ENCODE data around the gene ODAM. TPM values are rescaled to one million over a fixed set of nuclear protein-coding genes. Genes with fewer than 3 reads are reported as not detected.

ODAM gene
- total RNA-seq: under 1 TPM in 1 of 8 experiments, not detected in 7; 0.40 TPM

- 9 to 92% (median 51%) methylated on average over 1 of the region's 1 CpG for WGBS, 10 experiments
- in situ Hi-C loops (cut with MboI; ENCODE audit: low pct_unique_long_range_greater_than_20kb in 2 of 9, low sequenced_read_pairs in 9 of 9, unreplicated experiment in 9 of 9): loop anchor here in 3 of 9 experiments (25.0 kb wide), 3 partner anchors 283 to 508 kb away; no protein-coding TSS in a partner anchor
- Histone ChIP-seq H3K4me1 (replicated peaks in 1 of 2) (no peaks in the 10 kb centered on the region), H3K27ac (no peak within 1 kb of the TSS), H3K4me3 (no peak within 1 kb of the TSS)
- no peak for ATAC-seq (replicated peaks in 6 of 8)
Measured at GRCh38 chr4:70195425-70195824, at the start of gene ODAM. TSS of gene ODAM (plus strand) at chr4:70195725. CDS start at chr4:70196544, 819 bp downstream.

- no peak overlapping the region for H3K27ac ChIP-seq
- ATAC-seq (replicated peaks in 6 of 8): peak in 5 of 8 experiments; percentile 24 to 94 (median 65)
- peaks cover 0 to 5% of the 10 kb centered on the region in 2 donors for H3K4me1 ChIP-seq (replicated peaks in 1 of 2)
- WGBS, 10 experiments: 0 to 80% (median 42%) methylated on average over 1 to 3 of the region's 3 CpGs
- in situ Hi-C loops (cut with MboI; ENCODE audit: low pct_unique_long_range_greater_than_20kb in 2 of 9, low sequenced_read_pairs in 9 of 9, unreplicated experiment in 9 of 9): no loop called here
- H3K4me3 ChIP-seq: no peak overlapping the region
Measured at GRCh38 chr4:70151271-70151670, 44.3 kb upstream of the ODAM start.

GRCh38 chr4:70152088-70152487, 43.4 kb upstream of the ODAM start:
- in situ Hi-C loops (cut with MboI; ENCODE audit: low pct_unique_long_range_greater_than_20kb in 2 of 9, low sequenced_read_pairs in 9 of 9, unreplicated experiment in 9 of 9): no loop called here
- 0 to 100% (median 83%) methylated on average over 1 to 2 of the region's 2 CpGs; no CpG with 5 or more reads in 1 of the 10 experiments for WGBS, 10 experiments
- ATAC-seq (replicated peaks in 6 of 8): peak in 1 of 8 experiments; percentile 4

GRCh38 chr4:70153937-70154336, 41.6 kb upstream of the ODAM start, which contains the start of gene PRR27:
TSS of gene PRR27 (plus strand) at chr4:70154237. CDS start at chr4:70154376, 139 bp downstream.
- H3K27ac ChIP-seq: no peak within 1 kb of the TSS
- 16 to 100% (median 84%) methylated on average over 1 to 3 of the region's 3 CpGs for WGBS, 10 experiments
- no peak within 1 kb of the TSS for H3K4me3 ChIP-seq
- ATAC-seq (replicated peaks in 6 of 8): no peak
- in situ Hi-C loops (cut with MboI; ENCODE audit: low pct_unique_long_range_greater_than_20kb in 2 of 9, low sequenced_read_pairs in 9 of 9, unreplicated experiment in 9 of 9): no loop called here
- peaks cover 0 to 5% of the 10 kb centered on the region in 2 donors for H3K4me1 ChIP-seq (replicated peaks in 1 of 2)

More at GRCh38 chr4:70152088-70152487, 43.4 kb upstream of the ODAM start:
- H3K4me3 ChIP-seq: no peak overlapping the region
- H3K4me1 ChIP-seq (replicated peaks in 1 of 2): peaks cover 0 to 5% of the 10 kb centered on the region in 2 donors
- no peak overlapping the region for H3K27ac ChIP-seq

- no peak overlapping the region for H3K4me3 ChIP-seq
- no peaks in the 10 kb centered on the region for H3K4me1 ChIP-seq (replicated peaks in 1 of 2)
- no peak for ATAC-seq (replicated peaks in 6 of 8)
- WGBS, 10 experiments: 40 to 89% (median 60%) methylated on average over 1 to 2 of the region's 2 CpGs; no CpG with 5 or more reads in 5 of the 10 experiments
- in situ Hi-C loops (cut with MboI; ENCODE audit: low pct_unique_long_range_greater_than_20kb in 2 of 9, low sequenced_read_pairs in 9 of 9, unreplicated experiment in 9 of 9): no loop called here
- H3K27ac ChIP-seq: no peak overlapping the region
Measured at GRCh38 chr4:70158576-70158975, 36.9 kb upstream of the ODAM start.

GRCh38 chr4:70177090-70177489, 18.4 kb upstream of the ODAM start:
- no peaks in the 10 kb centered on the region for H3K4me1 ChIP-seq (replicated peaks in 1 of 2)
- in situ Hi-C loops (cut with MboI; ENCODE audit: low pct_unique_long_range_greater_than_20kb in 2 of 9, low sequenced_read_pairs in 9 of 9, unreplicated experiment in 9 of 9): loop anchor here in 3 of 9 experiments (25.0 kb wide), 3 partner anchors 265 to 490 kb away; no protein-coding TSS in a partner anchor
- WGBS, 10 experiments: 0 to 87% (median 45%) methylated on average over 1 to 5 of the region's 5 CpGs
- H3K27ac ChIP-seq: no peak overlapping the region
- peak in 3 of 8 experiments; percentile 43 to 92 (median 46) for ATAC-seq (replicated peaks in 6 of 8)
- H3K4me3 ChIP-seq: no peak overlapping the region

GRCh38 chr4:70178075-70178660, 17.4 kb upstream of the ODAM start:
- in situ Hi-C loops (cut with MboI; ENCODE audit: low pct_unique_long_range_greater_than_20kb in 2 of 9, low sequenced_read_pairs in 9 of 9, unreplicated experiment in 9 of 9): loop anchor here in 3 of 9 experiments (25.0 kb wide), 3 partner anchors 266 to 491 kb away; no protein-coding TSS in a partner anchor
- no peak overlapping the region for H3K4me3 ChIP-seq
- no peaks in the 10 kb centered on the region for H3K4me1 ChIP-seq (replicated peaks in 1 of 2)
- ATAC-seq (replicated peaks in 6 of 8): no peak
- WGBS, 10 experiments: 29 to 100% (median 72%) methylated on average over 1 to 5 of the region's 5 CpGs; no CpG with 5 or more reads in 3 of the 10 experiments
- no peak overlapping the region for H3K27ac ChIP-seq

GRCh38 chr4:70179811-70180210, 15.7 kb upstream of the ODAM start:
- Histone ChIP-seq H3K4me1 (replicated peaks in 1 of 2) (no peaks in the 10 kb centered on the region), H3K27ac (no peak overlapping the region), H3K4me3 (no peak overlapping the region)
- in situ Hi-C loops (cut with MboI; ENCODE audit: low pct_unique_long_range_greater_than_20kb in 2 of 9, low sequenced_read_pairs in 9 of 9, unreplicated experiment in 9 of 9): loop anchor here in 3 of 9 experiments (10.0 to 25.0 kb wide), 4 partner anchors 268 to 493 kb away; no protein-coding TSS in a partner anchor
- no peak for ATAC-seq (replicated peaks in 6 of 8)
- 0 to 79% (median 62%) methylated on average over 1 to 2 of the region's 2 CpGs; no CpG with 5 or more reads in 1 of the 10 experiments for WGBS, 10 experiments

GRCh38 chr4:70181864-70182263, 13.7 kb upstream of the ODAM start:
- H3K27ac ChIP-seq: no peak overlapping the region
- 0 to 80% (median 31%) methylated on average over 1 of the region's 1 CpG; no CpG with 5 or more reads in 2 of the 10 experiments for WGBS, 10 experiments
- no peak overlapping the region for H3K4me3 ChIP-seq
- no peak for ATAC-seq (replicated peaks in 6 of 8)
- H3K4me1 ChIP-seq (replicated peaks in 1 of 2): no peaks in the 10 kb centered on the region
- in situ Hi-C loops (cut with MboI; ENCODE audit: low pct_unique_long_range_greater_than_20kb in 2 of 9, low sequenced_read_pairs in 9 of 9, unreplicated experiment in 9 of 9): loop anchor here in 3 of 9 experiments (10.0 to 25.0 kb wide), 4 partner anchors 270 to 495 kb away; no protein-coding TSS in a partner anchor

- H3K4me3 ChIP-seq: no peak overlapping the region
- in situ Hi-C loops (cut with MboI; ENCODE audit: low pct_unique_long_range_greater_than_20kb in 2 of 9, low sequenced_read_pairs in 9 of 9, unreplicated experiment in 9 of 9): loop anchor here in 3 of 9 experiments (10.0 to 25.0 kb wide), 4 partner anchors 270 to 495 kb away; no protein-coding TSS in a partner anchor
- H3K4me1 ChIP-seq (replicated peaks in 1 of 2): no peaks in the 10 kb centered on the region
- H3K27ac ChIP-seq: no peak overlapping the region
- WGBS, 10 experiments: 0 to 79% (median 36%) methylated on average over 2 of the region's 2 CpGs; no CpG with 5 or more reads in 1 of the 10 experiments
- ATAC-seq (replicated peaks in 6 of 8): no peak
Measured at GRCh38 chr4:70182517-70183167, 12.9 kb upstream of the ODAM start.

GRCh38 chr4:70183168-70183939, 12.2 kb upstream of the ODAM start:
- peak in 3 of 8 experiments; percentile 59 to 80 (median 75) for ATAC-seq (replicated peaks in 6 of 8)
- Histone ChIP-seq H3K27ac (no peak overlapping the region), H3K4me1 (replicated peaks in 1 of 2) (no peaks in the 10 kb centered on the region), H3K4me3 (no peak overlapping the region)
- WGBS, 10 experiments: 25 to 71% (median 53%) methylated on average over 2 to 6 of the region's 6 CpGs
- in situ Hi-C loops (cut with MboI; ENCODE audit: low pct_unique_long_range_greater_than_20kb in 2 of 9, low sequenced_read_pairs in 9 of 9, unreplicated experiment in 9 of 9): loop anchor here in 3 of 9 experiments (10.0 to 25.0 kb wide), 4 partner anchors 271 to 496 kb away; no protein-coding TSS in a partner anchor

GRCh38 chr4:70183940-70184246, 11.6 kb upstream of the ODAM start:
- Histone ChIP-seq H3K4me1 (replicated peaks in 1 of 2) (no peaks in the 10 kb centered on the region), H3K4me3 (no peak overlapping the region), H3K27ac (no peak overlapping the region)
- WGBS, 10 experiments: 17 to 100% (median 60%) methylated on average over 1 of the region's 1 CpG
- in situ Hi-C loops (cut with MboI; ENCODE audit: low pct_unique_long_range_greater_than_20kb in 2 of 9, low sequenced_read_pairs in 9 of 9, unreplicated experiment in 9 of 9): loop anchor here in 3 of 9 experiments (10.0 to 25.0 kb wide), 4 partner anchors 272 to 497 kb away; no protein-coding TSS in a partner anchor
- no peak for ATAC-seq (replicated peaks in 6 of 8)

Data from motor neuron (in vitro differentiated cells).